NCI-H1417 treated with DMSO at 0.1 percent for 48 hours (cell line): ENCODE data around the gene EXOC4.
"Not testable (repeated sequence)": the region's sequence is repeated elsewhere in the genome, so short reads cannot be mapped to it uniquely, and the experiment has no call there.

Source experiments
- DNase-seq: peaks from one replicate; lab custom pipeline; 2025; lab: John Stamatoyannopoulos, UW

The EXOC4 gene

GRCh38 chr7:134077560-134077959 is 824.7 kb downstream of the EXOC4 start:
- not testable (repeated sequence) for DNase-seq

GRCh38 chr7:134078991-134079390 is 826.1 kb downstream of the EXOC4 start:
- DNase-seq: no peak

GRCh38 chr7:134081695-134082094 is 828.8 kb downstream of the EXOC4 start:
- no peak for DNase-seq

- DNase-seq: no peak
Observed at GRCh38 chr7:134083766-134084487, 831.0 kb downstream of the EXOC4 start.

GRCh38 chr7:134084488-134085144 is 831.7 kb downstream of the EXOC4 start:
- DNase-seq: no peak

- DNase-seq: no peak
Observed at GRCh38 chr7:134085311-134085710, 832.4 kb downstream of the EXOC4 start.

GRCh38 chr7:134086998-134087735 is 834.3 kb downstream of the EXOC4 start:
- DNase-seq: no peak

- DNase-seq: no peak
Observed at GRCh38 chr7:134088199-134088598, 835.3 kb downstream of the EXOC4 start.

- DNase-seq: no peak
Observed at GRCh38 chr7:134089446-134089845, 836.6 kb downstream of the EXOC4 start.

- no peak for DNase-seq
Observed at GRCh38 chr7:134098072-134098471, 845.2 kb downstream of the EXOC4 start.

GRCh38 chr7:134101716-134102115 is 848.8 kb downstream of the EXOC4 start:
- no peak for DNase-seq

GRCh38 chr7:134104166-134104565 is 851.3 kb downstream of the EXOC4 start:
- no peak for DNase-seq

GRCh38 chr7:134105841-134106240 is 853.0 kb downstream of the EXOC4 start:
- no peak for DNase-seq

- DNase-seq: no peak
Observed at GRCh38 chr7:134108802-134109201, 855.9 kb downstream of the EXOC4 start.

GRCh38 chr7:134113655-134114054 is 860.8 kb downstream of the EXOC4 start:
- DNase-seq: no peak

- DNase-seq: no peak
Observed at GRCh38 chr7:134114992-134115391, 862.1 kb downstream of the EXOC4 start.
